Right ventricle myocardium inferior (tissue), 1 donor: ENCODE results near the gene ZNF750. TPM values are rescaled to one million over a fixed set of nuclear protein-coding genes. Genes with fewer than 3 reads are reported as not detected.

ENCODE experiments used
- ATAC-seq: fragments of 200-7000 bp; cut with Tn5 transposase; one replicate; pipeline ENCODE4 v1.9.1; 2020; ENCODE audit warnings: mild to moderate bottlenecking, moderate library complexity
- DNase-seq: peaks from one replicate; pipeline ENCODE4 v3.0.0; 2021; ENCODE audit errors: missing footprints
- intact Hi-C: fragments of 100-400 bp; cut with DNase I; formaldehyde crosslinking; loops from one replicate; pipeline ENCODE4 v1.11.0; 2022
- total RNA-seq: library from RNA; stranded (reverse); fragmentation: NEBNext Ultra II Directional; extraction: Animal tissue kit (Norgen Biotek cat#: 25700); gene quantifications from one replicate; pipeline ENCODE4 v1.2.1, GENCODE V29; 2021
- donor health status: DM: no; HTN: yes; CAD: no; lungs with severe emphysema.

ZNF750 gene
- total RNA-seq, 1 donor from 2014 or later: not detected

- intact Hi-C loops: no loop called here
- DNase-seq (peak; percentile 57), ATAC-seq (no peak)
Measured at GRCh38 chr17:82862737-82863382, 23.0 kb upstream of the ZNF750 start.

GRCh38 chr17:82862191-82862590, 22.4 kb upstream of the ZNF750 start:
- DNase-seq (no peak), ATAC-seq (no peak)
- intact Hi-C loops: no loop called here

- DNase-seq (no peak), ATAC-seq (no peak)
- intact Hi-C loops: no loop called here
Measured at GRCh38 chr17:82861393-82861775, 21.6 kb upstream of the ZNF750 start.

- no peak for DNase-seq
- intact Hi-C loops: no loop called here
- ATAC-seq: no peak
Measured at GRCh38 chr17:82860606-82861392, 21.0 kb upstream of the ZNF750 start.

- intact Hi-C loops: no loop called here
- ATAC-seq: peak; percentile 46
- peak; percentile 77 for DNase-seq
Measured at GRCh38 chr17:82859431-82860403, 19.9 kb upstream of the ZNF750 start.

- DNase-seq (peak; percentile 60), ATAC-seq (no peak)
- intact Hi-C loops: no loop called here
Measured at GRCh38 chr17:82858376-82859126, 18.7 kb upstream of the ZNF750 start.

- no peak for DNase-seq
- ATAC-seq: no peak
- intact Hi-C loops: no loop called here
Measured at GRCh38 chr17:82856361-82856760, 16.5 kb upstream of the ZNF750 start.

GRCh38 chr17:82854226-82854625, 14.4 kb upstream of the ZNF750 start:
- no peak for DNase-seq
- ATAC-seq: no peak
- intact Hi-C loops: no loop called here

GRCh38 chr17:82851381-82851780, 11.6 kb upstream of the ZNF750 start:
- ATAC-seq: no peak
- DNase-seq: no peak
- intact Hi-C loops: no loop called here

GRCh38 chr17:82849076-82849945, 9.5 kb upstream of the ZNF750 start:
- no peak for DNase-seq
- ATAC-seq: no peak
- intact Hi-C loops: loop anchor here (10.0 kb wide), 1 partner anchor 65 kb away; no protein-coding TSS in a partner anchor

GRCh38 chr17:82848022-82848592, 8.3 kb upstream of the ZNF750 start:
- intact Hi-C loops: loop anchor here (10.0 kb wide), 1 partner anchor 67 kb away; no protein-coding TSS in a partner anchor
- ATAC-seq (no peak), DNase-seq (no peak)

GRCh38 chr17:82846061-82846691, 6.4 kb upstream of the ZNF750 start:
- intact Hi-C loops: loop anchor here (10.0 kb wide), 1 partner anchor 69 kb away; no protein-coding TSS in a partner anchor
- ATAC-seq (peak; percentile 54), DNase-seq (no peak)

- intact Hi-C loops: loop anchor here (1.0 to 10.0 kb wide), 4 partner anchors 26 to 70 kb away; no protein-coding TSS in a partner anchor
Measured at GRCh38 chr17:82845163-82845807, 5.5 kb upstream of the ZNF750 start.

GRCh38 chr17:82844796-82845162, 5.0 kb upstream of the ZNF750 start:
- intact Hi-C loops: loop anchor here (1.0 to 10.0 kb wide), 4 partner anchors 27 to 70 kb away; no protein-coding TSS in a partner anchor
- no peak for DNase-seq
- ATAC-seq: no peak

More at GRCh38 chr17:82845163-82845807, 5.5 kb upstream of the ZNF750 start:
- peak; percentile 71 for ATAC-seq
- DNase-seq: peak; percentile 72

GRCh38 chr17:82843904-82844680, 4.3 kb upstream of the ZNF750 start:
- DNase-seq (no peak), ATAC-seq (no peak)
- intact Hi-C loops: loop anchor here (2.0 to 10.0 kb wide), 2 partner anchors 61 to 71 kb away; no protein-coding TSS in a partner anchor
